Upper lobe of right lung (tissue), 1 donor: ENCODE data around the gene MYO7B. TPM values are rescaled to one million over a fixed set of nuclear protein-coding genes. Genes with fewer than 3 reads are reported as not detected.

ENCODE experiments used
- ATAC-seq: fragments of 200-7000 bp; cut with Tn5 transposase; one replicate; pipeline ENCODE4 v1.9.1; 2020; ENCODE audit warnings: mild to moderate bottlenecking, moderate library complexity
- DNase-seq: peaks from one replicate; pipeline ENCODE4 v3.0.0-alpha.2; 2020
- H3K27ac ChIP-seq: fragments of 200-600 bp; one replicate; pipeline ENCODE4 v1.8.0; 2022
- H3K27me3 ChIP-seq: fragments of 200-600 bp; one replicate; pipeline ENCODE4 v1.8.0; 2022; ENCODE audit warnings: mild to moderate bottlenecking
- H3K36me3 ChIP-seq: fragments of 200-600 bp; one replicate; pipeline ENCODE4 v1.8.0; 2022
- H3K4me1 ChIP-seq: fragments of 200-600 bp; one replicate; pipeline ENCODE4 v1.8.0; 2022
- H3K4me3 ChIP-seq: fragments of 200-600 bp; one replicate; pipeline ENCODE4 v1.8.0; 2022; ENCODE audit warnings: mild to moderate bottlenecking
- H3K9me3 ChIP-seq: fragments of 200-600 bp; one replicate; pipeline ENCODE4 v1.8.0; 2022
- CTCF ChIP-seq: fragments of 200-600 bp; IDR thresholded peaks from one replicate; pipeline ENCODE4 v1.8.0; 2022; ENCODE audit warnings: antibody characterized with exemption
- intact Hi-C: fragments of 100-400 bp; cut with DNase I; formaldehyde crosslinking; loops from one replicate; pipeline ENCODE4 v1.11.0; 2022
- total RNA-seq: library from RNA; stranded (reverse); fragmentation: NEBNext Ultra II Directional; extraction: Animal tissue kit (Norgen Biotek cat#: 25700); gene quantifications from one replicate; pipeline ENCODE4 v1.2.1, GENCODE V29; 2021
- donor health status: DM: no; HTN: yes; CAD: no; lungs with severe emphysema.

Gene MYO7B
- total RNA-seq, 1 donor from 2014 or later: 2.2 TPM

- H3K36me3 ChIP-seq: no peaks in the 10 kb centered on the region
- no peak for ATAC-seq
- no peak for DNase-seq
- no peaks in the 10 kb centered on the region for H3K27me3 ChIP-seq
- no peaks in the 10 kb centered on the region for H3K4me1 ChIP-seq
- TF ChIP-seq CTCF: no peak
- intact Hi-C loops: no loop called here
- H3K27ac ChIP-seq: no peak overlapping the region
- no peak overlapping the region for H3K4me3 ChIP-seq
- H3K9me3 ChIP-seq: no peaks in the 10 kb centered on the region
Observed at GRCh38 chr2:127577208-127577475, 41.7 kb downstream of the MYO7B start.

- no peak for TF ChIP-seq CTCF
- H3K27me3 ChIP-seq: no peaks in the 10 kb centered on the region
- H3K36me3 ChIP-seq: no peaks in the 10 kb centered on the region
- no peak overlapping the region for H3K27ac ChIP-seq
- ATAC-seq: no peak
- no peak for DNase-seq
- intact Hi-C loops: no loop called here
- H3K4me1 ChIP-seq: no peaks in the 10 kb centered on the region
- no peaks in the 10 kb centered on the region for H3K9me3 ChIP-seq
- no peak overlapping the region for H3K4me3 ChIP-seq
Observed at GRCh38 chr2:127577503-127577902, 42.0 kb downstream of the MYO7B start.

GRCh38 chr2:127577973-127578372 lies 42.5 kb downstream of the MYO7B start:
- ATAC-seq: no peak
- Histone ChIP-seq H3K27me3 (no peaks in the 10 kb centered on the region), H3K9me3 (no peaks in the 10 kb centered on the region), H3K27ac (no peak overlapping the region), H3K4me3 (no peak overlapping the region), H3K36me3 (no peaks in the 10 kb centered on the region), H3K4me1 (no peaks in the 10 kb centered on the region)
- DNase-seq: no peak
- TF ChIP-seq CTCF: no peak
- intact Hi-C loops: no loop called here

- H3K9me3 ChIP-seq: no peaks in the 10 kb centered on the region
- ATAC-seq: no peak
- TF ChIP-seq CTCF: no peak
- H3K27me3 ChIP-seq: no peaks in the 10 kb centered on the region
- no peaks in the 10 kb centered on the region for H3K36me3 ChIP-seq
- no peak for DNase-seq
- no peak overlapping the region for H3K4me3 ChIP-seq
- H3K4me1 ChIP-seq: no peaks in the 10 kb centered on the region
- H3K27ac ChIP-seq: no peak overlapping the region
- intact Hi-C loops: no loop called here
Observed at GRCh38 chr2:127578411-127578810, 42.9 kb downstream of the MYO7B start.

- Histone ChIP-seq H3K36me3 (no peaks in the 10 kb centered on the region), H3K4me3 (no peak overlapping the region), H3K4me1 (no peaks in the 10 kb centered on the region), H3K27ac (no peak overlapping the region), H3K27me3 (no peaks in the 10 kb centered on the region), H3K9me3 (no peaks in the 10 kb centered on the region)
- ATAC-seq: no peak
- intact Hi-C loops: no loop called here
- no peak for TF ChIP-seq CTCF
- DNase-seq: no peak
Observed at GRCh38 chr2:127579231-127579630, 43.7 kb downstream of the MYO7B start.

- H3K27me3 ChIP-seq: no peaks in the 10 kb centered on the region
- H3K4me3 ChIP-seq: no peak overlapping the region
- ATAC-seq: no peak
- peak; percentile 38 for DNase-seq
- H3K36me3 ChIP-seq: no peaks in the 10 kb centered on the region
- no peak for TF ChIP-seq CTCF
- H3K27ac ChIP-seq: no peak overlapping the region
- intact Hi-C loops: no loop called here
- no peaks in the 10 kb centered on the region for H3K4me1 ChIP-seq
- H3K9me3 ChIP-seq: no peaks in the 10 kb centered on the region
Observed at GRCh38 chr2:127580167-127581049, 44.9 kb downstream of the MYO7B start.
